Right lobe of liver (tissue), 4 donors: Measurements from ENCODE around the gene TOX3.

ENCODE experiments used
- POLR2A ChIP-seq: fragments of 450-650 bp; IDR thresholded peaks from one replicate; pipeline ENCODE4 v1.6.1; 2017; ENCODE audit warnings: antibody characterized with exemption, mild to moderate bottlenecking
- TF ChIP-seq, protein P1 (sequence below), 4 donors: fragments of 200-600 bp in 3 of 4; fragments of 450-650 bp in 1 of 4; IDR thresholded peaks; one replicate each; pipeline versions ENCODE4 v1.5.1 to v1.8.0; 2016 to 2022; ENCODE audit warnings: antibody characterized with exemption in 4 of 4, mild to moderate bottlenecking in 2 of 4
- donor health status: DM: no; HTN: no; CAD: no.
- donor health status: DM: no; HTN: no; CAD: no.
- donor health status: DM: no; HTN: yes; CAD: no.

DNA sequence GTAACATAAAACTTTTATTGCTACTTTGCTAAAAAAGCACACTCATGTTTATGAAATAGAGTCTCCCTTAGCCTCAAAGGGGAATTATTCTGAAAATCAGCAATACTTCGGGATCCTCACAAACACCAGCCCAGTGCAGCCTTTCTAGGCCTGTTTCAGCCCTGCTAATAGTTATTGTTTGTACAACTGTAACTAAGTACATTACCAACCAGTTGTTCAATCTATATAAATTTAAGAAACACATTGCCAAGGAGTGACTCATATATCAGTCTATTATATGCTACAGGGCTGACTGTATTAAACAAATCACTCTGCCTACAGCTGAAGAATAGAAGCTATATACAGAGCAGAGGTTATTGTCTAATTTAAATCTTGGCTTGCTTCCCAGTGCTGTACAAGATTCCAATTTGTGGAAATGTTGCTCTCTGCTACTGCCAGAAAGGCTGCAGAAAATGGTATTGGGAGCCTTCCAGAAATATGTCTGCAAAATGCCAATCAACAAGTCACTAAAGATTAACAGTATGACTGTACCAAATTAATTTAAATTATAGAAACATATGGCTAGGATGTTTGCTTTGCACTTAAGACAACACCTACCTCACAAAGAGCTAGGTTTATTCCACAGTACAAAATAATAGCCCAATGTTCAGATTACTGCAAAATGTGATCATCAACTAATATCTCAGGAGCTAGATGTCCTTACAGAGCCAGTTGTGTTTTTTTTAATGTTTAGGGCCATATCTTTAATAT is 49.7 kb downstream of the TOX3 start:
- TF ChIP-seq, protein P1, sequence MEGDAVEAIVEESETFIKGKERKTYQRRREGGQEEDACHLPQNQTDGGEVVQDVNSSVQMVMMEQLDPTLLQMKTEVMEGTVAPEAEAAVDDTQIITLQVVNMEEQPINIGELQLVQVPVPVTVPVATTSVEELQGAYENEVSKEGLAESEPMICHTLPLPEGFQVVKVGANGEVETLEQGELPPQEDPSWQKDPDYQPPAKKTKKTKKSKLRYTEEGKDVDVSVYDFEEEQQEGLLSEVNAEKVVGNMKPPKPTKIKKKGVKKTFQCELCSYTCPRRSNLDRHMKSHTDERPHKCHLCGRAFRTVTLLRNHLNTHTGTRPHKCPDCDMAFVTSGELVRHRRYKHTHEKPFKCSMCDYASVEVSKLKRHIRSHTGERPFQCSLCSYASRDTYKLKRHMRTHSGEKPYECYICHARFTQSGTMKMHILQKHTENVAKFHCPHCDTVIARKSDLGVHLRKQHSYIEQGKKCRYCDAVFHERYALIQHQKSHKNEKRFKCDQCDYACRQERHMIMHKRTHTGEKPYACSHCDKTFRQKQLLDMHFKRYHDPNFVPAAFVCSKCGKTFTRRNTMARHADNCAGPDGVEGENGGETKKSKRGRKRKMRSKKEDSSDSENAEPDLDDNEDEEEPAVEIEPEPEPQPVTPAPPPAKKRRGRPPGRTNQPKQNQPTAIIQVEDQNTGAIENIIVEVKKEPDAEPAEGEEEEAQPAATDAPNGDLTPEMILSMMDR (IDR thresholded peaks at IDR 0.05) = no peak
- no peak for TF ChIP-seq POLR2A
